Epidermal melanocyte (primary cell): ENCODE results near the gene OTOP3.
"Not testable (repeated sequence)": the region's sequence is repeated elsewhere in the genome, so short reads cannot be mapped to it uniquely, and the experiment has no call there.

ENCODE experiments used
- DNase-seq: peaks from one replicate; pipeline ENCODE4 v3.0.0; 2011; ENCODE audit warnings: low spot score; ENCODE audit not compliant: insufficient read length

OTOP3 gene

GRCh38 chr17:74981979-74982662 lies 46.4 kb downstream of the OTOP3 start:
- DNase-seq, result peak; percentile 50

GRCh38 chr17:74982663-74983313 lies 47.1 kb downstream of the OTOP3 start:
- DNase-seq, result not testable (repeated sequence)

GRCh38 chr17:74986206-74986576 lies 50.5 kb downstream of the OTOP3 start:
- DNase-seq, result no peak

GRCh38 chr17:74987418-74987908 lies 51.8 kb downstream of the OTOP3 start, which contains the start of gene CDR2L:
Gene CDR2L (plus strand): TSS chr17:74987632. CDS start chr17:74988044, 412 bp downstream.
- peak; percentile 94 for DNase-seq

- peak; percentile 57 for DNase-seq
These were observed 52.4 kb downstream of the OTOP3 start for GRCh38 chr17:74987909-74988711.

GRCh38 chr17:74990581-74991105 lies 54.9 kb downstream of the OTOP3 start:
- DNase-seq, result no peak

- no peak for DNase-seq
These were observed 56.5 kb downstream of the OTOP3 start for GRCh38 chr17:74992223-74992622.

GRCh38 chr17:74994440-74994839 lies 58.7 kb downstream of the OTOP3 start:
- DNase-seq, result no peak

GRCh38 chr17:74995847-74996246 lies 60.1 kb downstream of the OTOP3 start:
- DNase-seq, result no peak

GRCh38 chr17:74998783-74999182 lies 63.1 kb downstream of the OTOP3 start:
- no peak for DNase-seq

- no peak for DNase-seq
These were observed 63.8 kb downstream of the OTOP3 start for GRCh38 chr17:74999523-74999922.
